Inferior parietal cortex (tissue), 1 donor: ENCODE data around the gene SAXO1.

ENCODE experiments used
- DNase-seq: peaks from one replicate; pipeline ENCODE4 v3.0.0-alpha.2; 2016; ENCODE audit errors: extremely low spot score

The SAXO1 gene

GRCh38 chr9:18877984-18878383, 155.0 kb downstream of the SAXO1 start:
- no peak for DNase-seq
